OCI-LY7 (cell line): ENCODE data around the gene DCT. TPM values are rescaled to one million over a fixed set of nuclear protein-coding genes. Genes with fewer than 3 reads are reported as not detected.

Experiments
- BruUV-seq: library from RNA; stranded (reverse); fragments of 400-500 nt; replicated peaks from 2 replicates; lab custom pipeline; 2021; lab: Mats Ljungman, UMichigan
- CTCF ChIA-PET: fragments of 300-600 bp; sonication (Branson Sonifier 250); formaldehyde crosslinking; loops from one replicate; lab custom pipeline; 2022; ENCODE audit warnings: antibody characterized with exemption; ENCODE audit not compliant: unreplicated experiment; lab: Charles Lee
- POLR2A ChIA-PET: fragments of 300-600 bp; sonication (Branson Sonifier 250); formaldehyde crosslinking; loops from one replicate; lab custom pipeline; 2022; ENCODE audit warnings: antibody characterized with exemption; lab: Charles Lee
- DNase-seq: peaks from one replicate; pipeline ENCODE4 v3.0.0-alpha.2; 2015; ENCODE audit warnings: low spot score
- H2AFZ ChIP-seq: fragments of 200-600 bp; sonication (generic), shearing (Covaris generic); 2 replicates; pipeline ENCODE4 v1.6.1; 2014; ENCODE audit warnings: mild to moderate bottlenecking, antibody characterized with exemption, low read length, moderate library complexity
- H3K27ac ChIP-seq: fragments of 200-600 bp; sonication (generic); 2 replicates; pipeline ENCODE4 v1.5.1; 2014; ENCODE audit warnings: mixed run types, low read depth, mild to moderate bottlenecking, moderate library complexity, low read length, inconsistent platforms; ENCODE audit not compliant: poor library complexity, severe bottlenecking
- H3K36me3 ChIP-seq: fragments of 200-600 bp; sonication (generic); 2 replicates; pipeline ENCODE4 v1.6.1; 2014; ENCODE audit warnings: mild to moderate bottlenecking, antibody characterized with exemption, low read length, moderate library complexity, mixed read lengths; ENCODE audit not compliant: insufficient read depth
- H3K4me1 ChIP-seq: fragments of 200-600 bp; sonication (generic); 2 replicates; pipeline ENCODE4 v1.5.1; 2014; ENCODE audit warnings: mild to moderate bottlenecking, low read length; ENCODE audit not compliant: insufficient read depth, poor library complexity, severe bottlenecking
- H3K4me2 ChIP-seq: fragments of 200-600 bp; sonication (generic); 2 replicates; pipeline ENCODE4 v1.6.1; 2014; ENCODE audit warnings: mild to moderate bottlenecking, low read length
- H3K4me3 ChIP-seq: fragments of 200-600 bp; sonication (generic); 2 replicates; pipeline ENCODE4 v1.5.1; 2014; ENCODE audit warnings: mild to moderate bottlenecking, low read depth, low read length; ENCODE audit not compliant: poor library complexity, severe bottlenecking
- H3K79me2 ChIP-seq: fragments of 200-600 bp; sonication (generic); 2 replicates; pipeline ENCODE4 v1.6.1; 2016; ENCODE audit warnings: low read depth, mild to moderate bottlenecking, low read length, moderate library complexity, mixed read lengths; ENCODE audit not compliant: insufficient read depth
- H3K9me2 ChIP-seq: fragments of 200-600 bp; sonication (generic); 2 replicates; pipeline ENCODE4 v1.6.1; 2016; ENCODE audit warnings: mild to moderate bottlenecking, low read length, mixed read lengths; ENCODE audit not compliant: insufficient read depth
- H3K9me3 ChIP-seq: fragments of 200-600 bp; sonication (generic); 2 replicates; pipeline ENCODE4 v1.6.1; 2014; ENCODE audit warnings: mild to moderate bottlenecking, mixed run types, low read length, mixed read lengths
- H4K20me1 ChIP-seq: fragments of 200-600 bp; sonication (generic); 2 replicates; pipeline ENCODE4 v1.6.1; 2014; ENCODE audit warnings: mild to moderate bottlenecking, antibody characterized with exemption, low read length, moderate library complexity, mixed read lengths; ENCODE audit not compliant: insufficient read depth
- EZH2phosphoT487 ChIP-seq: fragments of 200-600 bp; sonication (generic); IDR thresholded peaks from 2 replicates; pipeline ENCODE4 v1.6.1; 2018; ENCODE audit warnings: low read depth, borderline replicate concordance, mild to moderate bottlenecking, mixed run types, antibody characterized with exemption, low read length, moderate library complexity, mixed read lengths
- intact Hi-C: fragments of 100-400 bp; cut with micrococcal nuclease; formaldehyde crosslinking; loops from one replicate; pipeline ENCODE4 v1.10.0; 2022; ENCODE audit not compliant: unreplicated experiment
- total RNA-seq, 2 experiments: library from RNA; depleted of rRNA in 1 of 2; stranded (reverse); fragments of >200 nt in 1 of 2; shearing (Covaris generic) in 1 of 2; gene quantifications; 2 replicates each; pipeline ENCODE4 v1.2.3, GENCODE V29; 2014 to 2022
- TF ChIP-seq, protein P1 (sequence below): fragments of 200-600 bp; sonication (generic); conservative IDR thresholded peaks from 2 replicates; pipeline ENCODE4 v1.5.1; 2014; ENCODE audit warnings: mild to moderate bottlenecking, antibody characterized with exemption, low read length, moderate library complexity, mixed read lengths

DCT gene
- total RNA-seq, 2 experiments from 2014 or later: 0.25 TPM; not detected in 1

DNA sequence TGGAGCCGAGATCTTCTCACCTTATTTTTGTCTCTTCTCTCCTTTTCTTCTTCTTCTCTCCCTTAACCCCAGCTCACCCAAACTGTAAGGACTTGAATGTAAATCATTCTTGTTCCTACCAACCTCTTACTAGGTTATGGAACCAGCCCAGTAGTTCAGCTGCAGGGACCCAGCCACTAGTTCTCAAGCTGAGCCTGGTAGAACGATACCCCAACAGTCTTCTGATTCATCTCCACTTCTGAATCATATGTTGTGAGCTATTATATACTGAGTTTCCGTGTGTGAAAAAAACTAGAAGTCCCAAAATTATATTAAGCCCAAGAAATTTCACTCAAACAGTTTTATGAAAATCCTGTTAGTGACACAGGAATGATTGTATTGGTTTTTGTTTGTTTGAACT, 67.7 kb downstream of the DCT start:
- no peak for DNase-seq

DNA sequence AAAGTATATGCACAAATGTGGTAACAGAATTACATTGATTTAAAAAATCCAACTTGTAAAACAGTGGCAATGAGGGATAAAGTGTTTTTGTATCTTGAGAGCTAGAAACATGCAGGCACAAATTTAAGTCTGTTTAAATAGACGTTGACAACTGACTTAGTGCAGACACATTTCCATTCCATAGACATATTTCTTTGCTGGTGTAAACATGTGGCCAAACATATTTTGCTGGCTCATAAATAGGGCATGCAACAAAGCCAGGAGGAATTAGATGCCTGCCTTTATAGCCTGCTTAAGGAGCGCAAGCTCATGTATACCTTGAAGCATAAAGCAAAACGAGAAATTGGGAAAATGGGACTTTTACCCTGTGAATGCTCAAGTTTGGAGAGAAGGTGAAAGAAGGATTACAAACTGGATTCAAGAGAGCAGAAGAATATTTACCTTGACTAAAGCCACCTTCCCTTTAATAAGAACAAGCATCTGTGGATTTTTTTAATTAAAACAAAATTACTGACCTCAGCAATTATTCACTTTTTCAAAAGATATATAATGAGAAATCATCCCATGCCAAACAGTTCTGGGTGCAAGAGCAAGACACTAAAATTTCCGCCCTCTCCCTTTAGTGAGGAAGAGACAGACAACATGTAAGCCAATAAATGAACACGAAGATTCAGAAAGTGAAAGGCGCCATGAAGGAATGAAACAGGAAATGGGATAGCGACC, 71.0 kb downstream of the DCT start:
- POLR2A ChIA-PET: interaction anchor here (0.6 to 0.8 kb wide), 2 partner anchors 10 to 508 kb away, joined by 3 read pairs; no protein-coding TSS in a partner anchor
- Histone ChIP-seq H3K9me2 (no peaks in the 10 kb centered on the region), H2AFZ (no peak overlapping the region), H3K36me3 (no peaks in the 10 kb centered on the region), H3K9me3 (no peaks in the 10 kb centered on the region), H3K79me2 (no peaks in the 10 kb centered on the region), H3K27ac (no peak overlapping the region), H3K4me3 (no peak overlapping the region), H4K20me1 (no peaks in the 10 kb centered on the region), H3K4me1 (no peaks in the 10 kb centered on the region), H3K4me2 (no peak overlapping the region)
- intact Hi-C loops: no loop called here
- no peak for DNase-seq
- CTCF ChIA-PET: no interaction called here
- no peak for TF ChIP-seq EZH2phosphoT487
- TF ChIP-seq, protein P1, sequence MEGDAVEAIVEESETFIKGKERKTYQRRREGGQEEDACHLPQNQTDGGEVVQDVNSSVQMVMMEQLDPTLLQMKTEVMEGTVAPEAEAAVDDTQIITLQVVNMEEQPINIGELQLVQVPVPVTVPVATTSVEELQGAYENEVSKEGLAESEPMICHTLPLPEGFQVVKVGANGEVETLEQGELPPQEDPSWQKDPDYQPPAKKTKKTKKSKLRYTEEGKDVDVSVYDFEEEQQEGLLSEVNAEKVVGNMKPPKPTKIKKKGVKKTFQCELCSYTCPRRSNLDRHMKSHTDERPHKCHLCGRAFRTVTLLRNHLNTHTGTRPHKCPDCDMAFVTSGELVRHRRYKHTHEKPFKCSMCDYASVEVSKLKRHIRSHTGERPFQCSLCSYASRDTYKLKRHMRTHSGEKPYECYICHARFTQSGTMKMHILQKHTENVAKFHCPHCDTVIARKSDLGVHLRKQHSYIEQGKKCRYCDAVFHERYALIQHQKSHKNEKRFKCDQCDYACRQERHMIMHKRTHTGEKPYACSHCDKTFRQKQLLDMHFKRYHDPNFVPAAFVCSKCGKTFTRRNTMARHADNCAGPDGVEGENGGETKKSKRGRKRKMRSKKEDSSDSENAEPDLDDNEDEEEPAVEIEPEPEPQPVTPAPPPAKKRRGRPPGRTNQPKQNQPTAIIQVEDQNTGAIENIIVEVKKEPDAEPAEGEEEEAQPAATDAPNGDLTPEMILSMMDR: no peak
- BruUV-seq: no TSS peak

More for the DNA sequence above, 67.7 kb downstream of the DCT start:
- Histone ChIP-seq H3K9me2 (no peaks in the 10 kb centered on the region), H3K4me2 (no peak overlapping the region), H3K27ac (no peak overlapping the region), H3K4me1 (no peaks in the 10 kb centered on the region), H2AFZ (no peak overlapping the region), H3K79me2 (no peaks in the 10 kb centered on the region), H3K4me3 (no peak overlapping the region), H4K20me1 (no peaks in the 10 kb centered on the region), H3K9me3 (no peaks in the 10 kb centered on the region), H3K36me3 (no peaks in the 10 kb centered on the region)
- ChIA-PET CTCF (no interaction called here), POLR2A (interaction anchor here (1.1 kb wide), 1 partner anchor 16 kb away, joined by 3 read pairs; no protein-coding TSS in a partner anchor)
- no TSS peak for BruUV-seq
- intact Hi-C loops: no loop called here
- TF ChIP-seq EZH2phosphoT487: no peak
- TF ChIP-seq, protein P1: no peak

DNA sequence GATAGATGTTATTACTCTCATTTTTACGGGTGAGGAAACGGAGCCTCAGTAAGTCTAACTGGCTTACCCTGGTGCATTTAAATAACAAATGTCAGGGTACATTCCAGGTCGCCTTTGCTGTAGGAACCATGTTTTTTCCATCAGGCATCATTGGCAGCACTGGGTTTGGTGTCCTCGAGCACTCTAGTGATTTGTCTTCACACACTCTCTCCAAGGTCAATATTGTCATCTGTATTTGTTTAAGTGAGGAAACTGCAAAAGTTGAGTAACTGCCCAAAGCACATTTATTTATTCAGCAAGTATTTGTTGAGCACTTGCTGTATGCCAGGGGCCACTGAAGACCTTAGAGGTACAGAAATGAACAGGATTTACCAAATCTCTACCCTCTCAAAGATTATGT, 78.6 kb downstream of the DCT start:
- Histone ChIP-seq H3K36me3 (no peaks in the 10 kb centered on the region), H3K4me2 (no peak overlapping the region), H3K9me2 (no peaks in the 10 kb centered on the region), H2AFZ (no peak overlapping the region), H3K27ac (no peak overlapping the region), H3K4me1 (no peaks in the 10 kb centered on the region), H4K20me1 (no peaks in the 10 kb centered on the region), H3K9me3 (no peaks in the 10 kb centered on the region), H3K4me3 (no peak overlapping the region), H3K79me2 (no peaks in the 10 kb centered on the region)
- intact Hi-C loops: no loop called here
- ChIA-PET POLR2A (no interaction called here), CTCF (no interaction called here)
- BruUV-seq: no TSS peak
- no peak for DNase-seq
- no peak for TF ChIP-seq EZH2phosphoT487
- TF ChIP-seq, protein P1: no peak
